IMR-90 (cell line): ENCODE measurements around the gene TMEM218. TPM values are rescaled to one million over a fixed set of nuclear protein-coding genes. Genes with fewer than 3 reads are reported as not detected.

ENCODE experiments used
- ATAC-seq: fragments of 200-7000 bp; cut with Tn5 transposase; 2 replicates; pipeline ENCODE4 v1.9.1; 2020; ENCODE audit warnings: low read depth, mild to moderate bottlenecking, moderate library complexity
- BruUV-seq: library from RNA; stranded (reverse); fragments of 400-500 nt; replicated peaks from 2 replicates; lab custom pipeline; 2021; lab: Mats Ljungman, UMichigan
- CTCF ChIA-PET: fragments of 300-600 bp; formaldehyde crosslinking; extraction: SDS; loops from one replicate; lab custom pipeline; 2021; ENCODE audit warnings: antibody characterized with exemption; lab: Yijun Ruan, JAX
- POLR2A ChIA-PET: fragments of 300-600 bp; sonication (Branson Sonifier 250); formaldehyde crosslinking; loops from one replicate; lab custom pipeline; 2022; ENCODE audit warnings: antibody characterized with exemption; ENCODE audit not compliant: unreplicated experiment; lab: Charles Lee
- DNase-seq: peaks from one replicate; pipeline ENCODE4 v3.0.0; 2013
- H2AFZ ChIP-seq: replicated peaks from 2 replicates; pipeline ENCODE3; 2013; ENCODE audit warnings: low read length, mild to moderate bottlenecking; ENCODE audit not compliant: poor library complexity
- H2AK5ac ChIP-seq: 2 replicates; pipeline ENCODE4 v1.6.1; 2013; ENCODE audit warnings: low read depth, low read length, inconsistent platforms
- H2AK9ac ChIP-seq: replicated peaks from 2 replicates; pipeline ENCODE3; 2013; ENCODE audit warnings: mild to moderate bottlenecking, low read depth, low read length, moderate library complexity; ENCODE audit not compliant: poor library complexity
- H2BK120ac ChIP-seq: 2 replicates; pipeline ENCODE4 v1.6.1; 2013; ENCODE audit warnings: low read depth, low read length, inconsistent platforms
- H2BK15ac ChIP-seq: 3 replicates; pipeline ENCODE4 v1.6.1; 2013; ENCODE audit warnings: low read depth, low read length, inconsistent platforms
- H2BK20ac ChIP-seq: 2 replicates; pipeline ENCODE4 v1.6.1; 2013; ENCODE audit warnings: low read depth, mild to moderate bottlenecking, inconsistent platforms, low read length, moderate library complexity
- H2BK5ac ChIP-seq: 2 replicates; pipeline ENCODE4 v1.6.1; 2013; ENCODE audit warnings: mild to moderate bottlenecking, low read depth, low read length, inconsistent platforms; ENCODE audit not compliant: poor library complexity, severe bottlenecking
- H3K14ac ChIP-seq: replicated peaks from 2 replicates; pipeline ENCODE4 v1.6.1; 2013; ENCODE audit warnings: low read depth, low read length, inconsistent platforms
- H3K18ac ChIP-seq: 2 replicates; pipeline ENCODE4 v1.6.1; 2013; ENCODE audit warnings: low read depth, low read length, control low read depth
- H3K23ac ChIP-seq: 2 replicates; pipeline ENCODE4 v1.6.1; 2013; ENCODE audit warnings: low read depth, low read length, inconsistent platforms
- H3K27ac ChIP-seq: 2 replicates; pipeline ENCODE4 v1.5.1; 2013; ENCODE audit warnings: mild to moderate bottlenecking, control low read depth, low read length; ENCODE audit not compliant: insufficient read depth
- H3K27me3 ChIP-seq: 2 replicates; pipeline ENCODE4 v1.6.1; 2013; ENCODE audit warnings: low read length; ENCODE audit not compliant: control insufficient read depth, insufficient read depth
- H3K36me3 ChIP-seq: 2 replicates; pipeline ENCODE4 v1.6.1; 2013; ENCODE audit warnings: low read length, mixed read lengths; ENCODE audit not compliant: control insufficient read depth, insufficient read depth
- H3K4ac ChIP-seq: 2 replicates; pipeline ENCODE4 v1.6.1; 2013; ENCODE audit warnings: low read depth, low read length, inconsistent platforms
- H3K4me1 ChIP-seq: 2 replicates; pipeline ENCODE4 v1.6.1; 2013; ENCODE audit warnings: low read length, mixed read lengths; ENCODE audit not compliant: control insufficient read depth, insufficient read depth
- H3K4me2 ChIP-seq: 2 replicates; pipeline ENCODE4 v1.6.1; 2013; ENCODE audit warnings: low read depth, mild to moderate bottlenecking, control low read depth, low read length, moderate library complexity
- H3K4me3 ChIP-seq: 2 replicates; pipeline ENCODE4 v1.5.1; 2013; ENCODE audit warnings: low read depth, mild to moderate bottlenecking, control low read depth, low read length, moderate library complexity; ENCODE audit not compliant: insufficient read depth
- H3K56ac ChIP-seq: 2 replicates; pipeline ENCODE4 v1.6.1; 2013; ENCODE audit warnings: low read length, inconsistent platforms; ENCODE audit not compliant: insufficient read depth; ENCODE audit errors: extremely low read depth
- H3K79me1 ChIP-seq, 2 experiments: 2 replicates each; pipeline ENCODE4 v1.6.1; 2013; ENCODE audit warnings: low read length in 2 of 2, inconsistent platforms in 1 of 2, low read depth in 1 of 2
- H3K9ac ChIP-seq: 2 replicates; pipeline ENCODE4 v1.6.1; 2013; ENCODE audit warnings: low read depth, low read length, control low read depth
- H3K9me1 ChIP-seq: 2 replicates; pipeline ENCODE4 v1.6.1; 2013; ENCODE audit warnings: low read length, inconsistent platforms; ENCODE audit not compliant: insufficient read depth
- H3K9me3 ChIP-seq: 2 replicates; pipeline ENCODE4 v1.6.1; 2013; ENCODE audit warnings: low read length; ENCODE audit not compliant: control insufficient read depth, insufficient read depth
- H4K20me1 ChIP-seq: 2 replicates; pipeline ENCODE4 v1.6.1; 2013; ENCODE audit warnings: low read length, inconsistent platforms; ENCODE audit not compliant: insufficient read depth
- H4K5ac ChIP-seq: 2 replicates; pipeline ENCODE4 v1.6.1; 2013; ENCODE audit warnings: mild to moderate bottlenecking, low read depth, low read length, control low read depth
- H4K8ac ChIP-seq, 2 experiments: 2 replicates each; pipeline ENCODE4 v1.6.1; 2013; ENCODE audit warnings: low read depth in 2 of 2, low read length in 2 of 2, control low read depth in 1 of 2, inconsistent platforms in 1 of 2
- H4K91ac ChIP-seq: 2 replicates; pipeline ENCODE4 v1.6.1; 2013; ENCODE audit warnings: low read depth, low read length, inconsistent platforms; ENCODE audit not compliant: insufficient read depth
- CEBPB ChIP-seq: IDR thresholded peaks from 2 replicates; pipeline ENCODE4 v1.6.1; 2012; ENCODE audit warnings: low read depth, low read length, improper control_type of control experiment
- CHD1 ChIP-seq: IDR thresholded peaks from 2 replicates; pipeline ENCODE4 v1.6.1; 2012; ENCODE audit warnings: low read depth, low read length, improper control_type of control experiment
- ELK1 ChIP-seq: fragments of 150-350 bp; IDR thresholded peaks from 2 replicates; pipeline ENCODE4 v1.6.1; 2016; ENCODE audit warnings: low read depth, mild to moderate bottlenecking, low read length, moderate library complexity, borderline replicate concordance
- FOS ChIP-seq: fragments of 150-350 bp; IDR thresholded peaks from 2 replicates; pipeline ENCODE4 v1.6.1; 2016; ENCODE audit warnings: low read depth, low read length
- MAFK ChIP-seq: IDR thresholded peaks from 2 replicates; pipeline ENCODE4 v1.6.1; 2012; ENCODE audit warnings: low read depth, low read length, improper control_type of control experiment
- MAZ ChIP-seq: IDR thresholded peaks from 2 replicates; pipeline ENCODE4 v1.6.1; 2012; ENCODE audit warnings: low read depth, mild to moderate bottlenecking, low read length, improper control_type of control experiment, moderate library complexity, borderline replicate concordance
- MXI1 ChIP-seq: IDR thresholded peaks from 2 replicates; pipeline ENCODE4 v1.6.1; 2012; ENCODE audit warnings: low read depth, mild to moderate bottlenecking, low read length, moderate library complexity, borderline replicate concordance
- NFE2L2 ChIP-seq: fragments of 150-350 bp; IDR thresholded peaks from 2 replicates; pipeline ENCODE4 v1.6.1; 2016; ENCODE audit warnings: low read depth, mild to moderate bottlenecking, low read length
- POLR2A ChIP-seq: IDR thresholded peaks from 2 replicates; pipeline ENCODE4 v1.6.1; 2012; ENCODE audit warnings: mild to moderate bottlenecking, low read depth, low read length
- RAD21 ChIP-seq: IDR thresholded peaks from 2 replicates; pipeline ENCODE4 v1.6.1; 2012; ENCODE audit warnings: low read length, improper control_type of control experiment
- RCOR1 ChIP-seq: IDR thresholded peaks from 2 replicates; pipeline ENCODE4 v1.6.1; 2012; ENCODE audit warnings: mild to moderate bottlenecking, low read length, improper control_type of control experiment; ENCODE audit not compliant: insufficient replicate concordance
- RFX5 ChIP-seq: IDR thresholded peaks from 2 replicates; pipeline ENCODE4 v1.8.0; 2012; ENCODE audit warnings: low read depth, mild to moderate bottlenecking, low read length, moderate library complexity
- SMC3 ChIP-seq: fragments of 150-350 bp; IDR thresholded peaks from 2 replicates; pipeline ENCODE4 v1.6.1; 2016; ENCODE audit warnings: low read depth, mild to moderate bottlenecking, antibody characterized with exemption, low read length, moderate library complexity
- WGBS, 2 experiments: methylation state at CpG; one replicate each; pipeline versions ENCODE4 v1.1.5 to v1.1.7; 2013; ENCODE audit warnings: missing lambda C conversion rate in 2 of 2; ENCODE audit not compliant: insufficient read length in 1 of 2; ENCODE audit errors: extremely low coverage in 2 of 2; 5-methylcytosine and 5-hydroxymethylcytosine counted together
- dilution Hi-C: fragments of 300-500 bp; cut with HindIII; formaldehyde crosslinking; loops from one replicate; pipeline ENCODE4 v1.14.3; 2018; ENCODE audit warnings: low sequenced_read_pairs; ENCODE audit not compliant: unreplicated experiment
- in situ Hi-C: fragments of 300-500 bp; cut with MboI; formaldehyde crosslinking; loops from 3 replicates; pipeline ENCODE4 v1.14.3; 2019; ENCODE audit warnings: low sequenced_read_pairs, inconsistent platforms, mixed read lengths
- intact Hi-C: fragments of 100-400 bp; cut with micrococcal nuclease; formaldehyde crosslinking; loops from 2 replicates; pipeline ENCODE4 v1.10.0; 2022
- polyA plus RNA-seq, 3 experiments: library from polyadenylated mRNA; depleted of rRNA; stranded (reverse); fragments of >200 nt; gene quantifications; 2 replicates each; pipeline ENCODE4 v1.2.3, GENCODE V29; 2012; ENCODE audit warnings: low replicate concordance in 1 of 3
- total RNA-seq: library from RNA; depleted of rRNA; stranded (reverse); fragments of >200 nt; gene quantifications from 2 replicates; pipeline ENCODE4 v1.2.3, GENCODE V29; 2012
- TF ChIP-seq, protein P1 (sequence below): conservative IDR thresholded peaks from 2 replicates; pipeline ENCODE4 v1.5.1; 2012; ENCODE audit warnings: mild to moderate bottlenecking, low read depth, low read length, improper control_type of control experiment
- TF ChIP-seq, protein P2 (sequence below): fragments of 150-350 bp; IDR thresholded peaks from 2 replicates; pipeline ENCODE4 v1.6.1; 2017; ENCODE audit warnings: mild to moderate bottlenecking, antibody characterized with exemption, low read length, low read depth

Gene TMEM218
- total and polyA plus RNA-seq, 2 of the 4 experiments (the other 2 are of a cell fraction): 19.4 to 23.0 TPM

DNA sequence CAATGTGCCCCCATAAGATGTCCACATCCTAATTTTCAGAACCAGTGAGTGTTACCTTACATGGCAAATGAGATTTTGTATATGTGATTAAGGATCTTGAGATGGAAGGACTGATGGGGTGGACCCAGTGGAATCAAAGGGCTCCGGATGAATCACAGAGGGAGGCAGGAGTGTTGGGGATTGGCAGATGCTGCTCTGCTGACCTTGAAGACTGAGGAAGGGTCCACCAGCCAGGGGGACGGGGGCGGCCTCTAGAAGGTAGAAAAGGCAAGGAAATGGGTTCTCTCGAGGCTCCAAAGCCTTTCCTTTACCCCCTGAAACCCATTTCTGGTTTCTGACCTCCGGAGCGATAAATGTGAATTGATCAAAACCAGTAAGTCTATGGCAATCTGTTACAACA is 18.8 kb downstream of the TMEM218 start:
- ChIA-PET POLR2A (no interaction called here), CTCF (interaction anchor here (2.4 to 4.3 kb wide), 2 partner anchors 49 to 312 kb away, joined by 14 to 34 read pairs; no protein-coding TSS in a partner anchor)

More for the DNA sequence above, 18.8 kb downstream of the TMEM218 start:
- Histone ChIP-seq H2AK9ac (no peak overlapping the region), H3K4me2 (no peak overlapping the region), H3K4me1 (peaks cover 10% of the 10 kb centered on the region), H3K27ac (no peak overlapping the region), H3K18ac (no peak overlapping the region), H3K9me3 (no peaks in the 10 kb centered on the region), H4K5ac (no peak overlapping the region), H2AK5ac (peak overlapping the region; percentile 35; the same call in 1 of the 2 replicates), H3K14ac (no peak overlapping the region), H2BK15ac (peak overlapping the region; percentile 45; the same call in 1 of the 3 replicates), H4K8ac (no peak overlapping the region), H3K27me3 (no peaks in the 10 kb centered on the region), H3K9me1 (peaks cover 12% of the 10 kb centered on the region), H4K91ac (no peak overlapping the region), H3K4ac (peak overlapping the region; percentile 51), H3K79me1 (no peaks in the 10 kb centered on the region; a peak in 1 of 4 replicates), H2AFZ (no peak overlapping the region), H3K23ac (no peak overlapping the region), H3K36me3 (peaks cover 6% of the 10 kb centered on the region), H2BK120ac (no peak overlapping the region), H3K56ac (no peak overlapping the region), H3K4me3 (no peak overlapping the region), H2BK20ac (no peak overlapping the region), H2BK5ac (no peak overlapping the region), H4K20me1 (no peaks in the 10 kb centered on the region), H3K9ac (no peak overlapping the region)
- no peak for DNase-seq
- no CpG with 5 or more reads among the region's 6 CpGs for WGBS, 2 experiments
- in situ Hi-C loops (loop anchor here (5.0 kb wide), 1 partner anchor 315 kb away; no protein-coding TSS in a partner anchor), intact Hi-C loops (loop anchor here (1.0 kb wide), 1 partner anchor 18 kb away; no protein-coding TSS in a partner anchor), dilution Hi-C loops (no loop called here)
- no peak for ATAC-seq
- TF ChIP-seq MAFK (no peak), CEBPB (no peak), POLR2A (no peak), CHD1 (no peak), SMC3 (no peak), MAZ (no peak), NFE2L2 (no peak), RCOR1 (no peak), RFX5 (no peak), ELK1 (no peak), FOS (no peak), MXI1 (no peak), RAD21 (no peak)
- TF ChIP-seq, protein P1, sequence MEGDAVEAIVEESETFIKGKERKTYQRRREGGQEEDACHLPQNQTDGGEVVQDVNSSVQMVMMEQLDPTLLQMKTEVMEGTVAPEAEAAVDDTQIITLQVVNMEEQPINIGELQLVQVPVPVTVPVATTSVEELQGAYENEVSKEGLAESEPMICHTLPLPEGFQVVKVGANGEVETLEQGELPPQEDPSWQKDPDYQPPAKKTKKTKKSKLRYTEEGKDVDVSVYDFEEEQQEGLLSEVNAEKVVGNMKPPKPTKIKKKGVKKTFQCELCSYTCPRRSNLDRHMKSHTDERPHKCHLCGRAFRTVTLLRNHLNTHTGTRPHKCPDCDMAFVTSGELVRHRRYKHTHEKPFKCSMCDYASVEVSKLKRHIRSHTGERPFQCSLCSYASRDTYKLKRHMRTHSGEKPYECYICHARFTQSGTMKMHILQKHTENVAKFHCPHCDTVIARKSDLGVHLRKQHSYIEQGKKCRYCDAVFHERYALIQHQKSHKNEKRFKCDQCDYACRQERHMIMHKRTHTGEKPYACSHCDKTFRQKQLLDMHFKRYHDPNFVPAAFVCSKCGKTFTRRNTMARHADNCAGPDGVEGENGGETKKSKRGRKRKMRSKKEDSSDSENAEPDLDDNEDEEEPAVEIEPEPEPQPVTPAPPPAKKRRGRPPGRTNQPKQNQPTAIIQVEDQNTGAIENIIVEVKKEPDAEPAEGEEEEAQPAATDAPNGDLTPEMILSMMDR: no peak
- TF ChIP-seq, protein P2, sequence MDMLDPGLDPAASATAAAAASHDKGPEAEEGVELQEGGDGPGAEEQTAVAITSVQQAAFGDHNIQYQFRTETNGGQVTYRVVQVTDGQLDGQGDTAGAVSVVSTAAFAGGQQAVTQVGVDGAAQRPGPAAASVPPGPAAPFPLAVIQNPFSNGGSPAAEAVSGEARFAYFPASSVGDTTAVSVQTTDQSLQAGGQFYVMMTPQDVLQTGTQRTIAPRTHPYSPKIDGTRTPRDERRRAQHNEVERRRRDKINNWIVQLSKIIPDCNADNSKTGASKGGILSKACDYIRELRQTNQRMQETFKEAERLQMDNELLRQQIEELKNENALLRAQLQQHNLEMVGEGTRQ: no peak
- BruUV-seq: no TSS peak
